ENCODE data around the gene SUMO3. TPM values are rescaled to one million over a fixed set of nuclear protein-coding genes. Genes with fewer than 3 reads are reported as not detected.

SUMO3 gene
- total RNA-seq, 1 donor from 2014 or later: 84.5 TPM

DNA sequence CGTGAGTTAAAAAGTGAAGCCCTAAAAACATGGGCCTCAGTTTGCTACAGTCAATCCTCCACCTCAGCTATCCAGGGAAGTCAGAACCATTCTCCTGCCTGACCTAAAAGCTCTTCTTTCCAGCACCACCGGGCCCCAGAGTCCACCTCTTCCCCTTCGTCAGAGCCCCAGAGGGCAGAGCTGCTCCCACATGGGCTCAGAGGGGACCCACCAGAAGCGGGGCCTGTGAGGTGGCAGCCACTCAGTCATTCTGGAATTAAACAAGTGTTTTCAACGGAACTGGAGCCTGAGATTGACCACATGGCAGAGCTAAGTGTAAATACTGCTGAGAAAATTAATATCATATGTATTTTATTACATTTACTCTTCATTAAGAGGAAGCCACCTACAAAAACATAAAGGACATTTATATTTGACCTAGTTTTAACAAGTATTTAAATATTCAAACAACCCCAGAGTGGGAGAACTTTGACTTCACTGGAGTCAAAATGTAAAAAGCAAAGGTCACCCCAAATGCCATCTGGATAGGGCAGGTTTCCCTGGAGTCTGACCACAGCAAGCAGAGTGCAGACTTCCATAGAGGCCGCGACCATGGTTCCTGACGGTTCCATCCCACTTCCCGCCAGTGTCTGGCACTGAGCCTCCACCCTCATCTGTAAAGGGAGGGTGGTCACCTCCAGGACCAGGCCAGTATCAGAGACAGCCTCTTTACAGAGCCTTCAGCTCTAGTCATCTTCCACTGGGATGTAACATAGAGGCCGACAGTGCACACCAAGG is 1.8 kb downstream of the SUMO3 start:
- H3K9me3 Mint-ChIP-seq: peaks cover 10% of the 10 kb centered on the region
- H3K4me1 Mint-ChIP-seq: peaks cover 4% of the 10 kb centered on the region
- TF ChIP-seq, protein P1, sequence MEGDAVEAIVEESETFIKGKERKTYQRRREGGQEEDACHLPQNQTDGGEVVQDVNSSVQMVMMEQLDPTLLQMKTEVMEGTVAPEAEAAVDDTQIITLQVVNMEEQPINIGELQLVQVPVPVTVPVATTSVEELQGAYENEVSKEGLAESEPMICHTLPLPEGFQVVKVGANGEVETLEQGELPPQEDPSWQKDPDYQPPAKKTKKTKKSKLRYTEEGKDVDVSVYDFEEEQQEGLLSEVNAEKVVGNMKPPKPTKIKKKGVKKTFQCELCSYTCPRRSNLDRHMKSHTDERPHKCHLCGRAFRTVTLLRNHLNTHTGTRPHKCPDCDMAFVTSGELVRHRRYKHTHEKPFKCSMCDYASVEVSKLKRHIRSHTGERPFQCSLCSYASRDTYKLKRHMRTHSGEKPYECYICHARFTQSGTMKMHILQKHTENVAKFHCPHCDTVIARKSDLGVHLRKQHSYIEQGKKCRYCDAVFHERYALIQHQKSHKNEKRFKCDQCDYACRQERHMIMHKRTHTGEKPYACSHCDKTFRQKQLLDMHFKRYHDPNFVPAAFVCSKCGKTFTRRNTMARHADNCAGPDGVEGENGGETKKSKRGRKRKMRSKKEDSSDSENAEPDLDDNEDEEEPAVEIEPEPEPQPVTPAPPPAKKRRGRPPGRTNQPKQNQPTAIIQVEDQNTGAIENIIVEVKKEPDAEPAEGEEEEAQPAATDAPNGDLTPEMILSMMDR (IDR thresholded peaks at IDR 0.05; ENCODE audit: unreplicated experiment): no peak
- peaks cover 12% of the 10 kb centered on the region for H3K36me3 Mint-ChIP-seq
- peak overlapping the region; percentile 51 for H3K27ac Mint-ChIP-seq
- H3K27me3 Mint-ChIP-seq (ENCODE audit: low read depth): no peaks in the 10 kb centered on the region
- peak overlapping the region; percentile 70 for H3K4me3 Mint-ChIP-seq
- no peak for DNase-seq (ENCODE audit: low spot score in 2 of 2, unreplicated experiment in 2 of 2)

DNA sequence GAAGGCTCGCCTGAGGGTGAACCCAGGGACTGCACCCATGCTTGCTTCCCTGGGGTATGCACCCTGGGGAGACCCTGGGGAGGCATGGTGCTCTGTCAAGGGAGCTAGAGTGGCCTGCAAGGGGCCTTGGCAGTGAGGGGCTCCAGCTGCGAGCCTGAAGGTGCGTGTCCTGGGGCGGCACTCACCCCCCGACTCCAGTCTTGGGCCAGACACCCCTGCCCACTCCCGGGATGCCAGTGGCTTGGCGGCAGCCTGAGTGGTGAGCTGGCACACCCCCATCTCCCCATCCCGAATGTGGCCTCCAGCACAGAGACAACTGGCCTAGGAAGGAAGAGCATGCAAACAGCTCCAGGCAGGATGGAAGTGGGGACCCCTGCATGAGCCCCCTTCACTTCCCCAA is 2.6 kb downstream of the SUMO3 start:
- Mint-ChIP-seq H3K36me3 (peaks cover 14% of the 10 kb centered on the region), H3K4me3 (peak overlapping the region; percentile 70), H3K4me1 (peaks cover 4% of the 10 kb centered on the region), H3K27me3 (ENCODE audit: low read depth) (no peaks in the 10 kb centered on the region), H3K9me3 (peaks cover 8% of the 10 kb centered on the region), H3K27ac (no peak overlapping the region)
- TF ChIP-seq, protein P1 (IDR thresholded peaks at IDR 0.05; ENCODE audit: unreplicated experiment): no peak
- DNase-seq (ENCODE audit: low spot score in 2 of 2, unreplicated experiment in 2 of 2): no peak

DNA sequence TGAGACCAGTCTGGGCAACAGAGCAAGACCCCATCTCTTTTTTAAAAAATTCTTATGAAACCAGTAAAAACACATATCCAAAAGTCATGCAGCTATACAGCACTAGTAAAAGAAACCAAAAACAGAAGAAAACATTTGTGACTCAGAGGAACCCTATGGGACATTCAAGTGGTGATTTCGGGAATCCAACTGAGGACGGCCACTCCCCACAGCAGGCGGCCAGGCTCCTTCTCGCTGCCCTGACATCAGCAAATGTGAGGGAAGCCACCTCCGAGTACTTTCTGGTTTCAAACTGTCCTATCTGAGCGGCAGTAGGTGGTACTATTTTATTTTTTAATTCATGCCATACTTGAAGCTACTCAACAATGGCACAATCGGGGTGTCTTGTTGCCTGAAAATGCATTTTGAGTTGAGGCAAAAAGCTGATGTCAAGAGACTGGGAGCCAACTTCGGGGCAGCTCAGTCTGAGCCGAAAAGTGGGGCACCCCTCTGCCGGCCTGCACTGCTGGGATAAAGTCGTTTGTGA is 3.3 kb downstream of the SUMO3 start:
- no peak overlapping the region for H3K4me3 Mint-ChIP-seq
- H3K27me3 Mint-ChIP-seq (ENCODE audit: low read depth): no peaks in the 10 kb centered on the region
- H3K36me3 Mint-ChIP-seq: peaks cover 13% of the 10 kb centered on the region
- peaks cover 2% of the 10 kb centered on the region for H3K9me3 Mint-ChIP-seq
- DNase-seq (ENCODE audit: low spot score in 2 of 2, unreplicated experiment in 2 of 2): no peak
- no peak overlapping the region for H3K27ac Mint-ChIP-seq
- TF ChIP-seq, protein P1 (IDR thresholded peaks at IDR 0.05; ENCODE audit: unreplicated experiment): no peak
- peaks cover 4% of the 10 kb centered on the region for H3K4me1 Mint-ChIP-seq

DNA sequence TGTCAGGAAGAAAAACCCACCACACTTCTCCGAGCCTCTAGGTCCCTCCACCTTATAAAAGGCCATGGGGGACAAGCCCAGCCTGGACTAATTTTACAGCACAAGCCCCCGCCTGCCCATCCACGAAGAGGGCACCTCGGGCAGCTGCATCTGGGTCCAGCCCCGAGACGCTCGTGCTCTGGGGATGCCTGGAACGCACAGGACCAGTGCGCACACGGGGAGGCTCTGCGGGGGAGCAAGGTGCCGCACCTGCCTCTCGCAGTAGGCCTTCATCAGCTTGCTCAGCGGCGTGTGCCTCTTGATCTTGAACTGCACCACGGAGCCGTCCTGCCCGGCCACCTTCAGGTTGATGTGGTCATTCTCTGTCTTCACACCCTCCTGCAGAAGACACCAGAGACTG is 4.1 kb downstream of the SUMO3 start:
- peaks cover 18% of the 10 kb centered on the region for H3K36me3 Mint-ChIP-seq
- no peak for DNase-seq (ENCODE audit: low spot score in 2 of 2, unreplicated experiment in 2 of 2)
- no peak overlapping the region for H3K27ac Mint-ChIP-seq
- no peaks in the 10 kb centered on the region for H3K27me3 Mint-ChIP-seq (ENCODE audit: low read depth)
- no peak overlapping the region for H3K4me3 Mint-ChIP-seq
- no peaks in the 10 kb centered on the region for H3K9me3 Mint-ChIP-seq
- TF ChIP-seq, protein P1 (IDR thresholded peaks at IDR 0.05; ENCODE audit: unreplicated experiment): no peak
- H3K4me1 Mint-ChIP-seq: peaks cover 4% of the 10 kb centered on the region

DNA sequence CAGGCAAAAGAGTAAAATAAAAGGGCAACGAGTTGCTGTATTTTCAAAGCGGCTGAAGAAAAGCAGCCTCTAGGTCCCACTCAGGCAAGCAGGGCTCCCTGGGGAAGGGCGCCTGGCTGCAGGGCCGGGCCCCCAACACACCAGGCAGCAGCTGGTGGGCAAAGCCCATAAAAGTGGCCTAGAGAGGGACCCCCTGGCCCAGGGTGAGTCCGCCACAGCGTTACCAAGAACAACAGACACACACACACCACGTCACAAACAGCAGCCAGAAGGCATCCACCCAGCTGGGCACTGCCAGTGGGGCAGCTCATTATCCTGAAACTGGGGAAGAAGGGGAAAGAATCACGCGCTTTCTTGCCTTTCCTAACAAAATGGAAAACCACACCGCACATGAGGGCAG is 4.7 kb downstream of the SUMO3 start:
- H3K27ac Mint-ChIP-seq: no peak overlapping the region
- H3K9me3 Mint-ChIP-seq: no peaks in the 10 kb centered on the region
- no peak for DNase-seq (ENCODE audit: low spot score in 2 of 2, unreplicated experiment in 2 of 2)
- no peak overlapping the region for H3K4me3 Mint-ChIP-seq
- no peaks in the 10 kb centered on the region for H3K27me3 Mint-ChIP-seq (ENCODE audit: low read depth)
- H3K4me1 Mint-ChIP-seq: peaks cover 4% of the 10 kb centered on the region
- H3K36me3 Mint-ChIP-seq: peaks cover 18% of the 10 kb centered on the region
- TF ChIP-seq, protein P1 (IDR thresholded peaks at IDR 0.05; ENCODE audit: unreplicated experiment): no peak

All from mesothelial cell of epicardium (in vitro differentiated cells).